Fibroblast of peridontal ligament (primary cell): ENCODE results near the gene OR1D5.
A peak's percentile ranks its signal among the peaks of the same experiment; 100 is the strongest.
"Not testable (repeated sequence)": the region's sequence is repeated elsewhere in the genome, so short reads cannot be mapped to it uniquely, and the experiment has no call there.

Experiments
- DNase-seq: peaks from one replicate; pipeline ENCODE4 v3.0.0-alpha.2; 2010; ENCODE audit errors: extremely low read depth

Gene OR1D5

GRCh38 chr17:3063507-3063906, at the start of gene OR1D5:
Gene OR1D5, minus strand, starts transcription at chr17:3063607. Its CDS starts 0 bp downstream, at chr17:3063607.
- not testable (repeated sequence) for DNase-seq

- no peak for DNase-seq
These were observed 40.9 kb upstream of the OR1D5 start, which contains the start of gene OR1D2 for GRCh38 chr17:3104322-3104721. Gene OR1D2, minus strand, starts transcription at chr17:3104422. Its CDS starts 11,426 bp downstream, at chr17:3092996.

GRCh38 chr17:3073850-3074249, 10.4 kb upstream of the OR1D5 start:
- not testable (repeated sequence) for DNase-seq

- not testable (repeated sequence) for DNase-seq
These were observed 1.8 kb upstream of the OR1D5 start for GRCh38 chr17:3065192-3065591.

- not testable (repeated sequence) for DNase-seq
These were observed 506 bp downstream of the OR1D5 start for GRCh38 chr17:3062824-3063377.

- DNase-seq = not testable (repeated sequence)
These were observed 8.5 kb downstream of the OR1D5 start for GRCh38 chr17:3054868-3055267.

- DNase-seq = no peak
These were observed 13.6 kb downstream of the OR1D5 start for GRCh38 chr17:3049705-3050295.

GRCh38 chr17:3048727-3049471, 14.5 kb downstream of the OR1D5 start:
- peak; percentile 51 for DNase-seq

- DNase-seq = no peak
These were observed 16.7 kb downstream of the OR1D5 start for GRCh38 chr17:3046753-3047152.

GRCh38 chr17:3043737-3044365, 19.6 kb downstream of the OR1D5 start:
- no peak for DNase-seq

- DNase-seq = no peak
These were observed 22.5 kb downstream of the OR1D5 start for GRCh38 chr17:3040882-3041281.

- DNase-seq = no peak
These were observed 23.7 kb downstream of the OR1D5 start for GRCh38 chr17:3039736-3040135.

- no peak for DNase-seq
These were observed 24.5 kb downstream of the OR1D5 start for GRCh38 chr17:3038941-3039340.

GRCh38 chr17:3037259-3037658, 26.1 kb downstream of the OR1D5 start:
- DNase-seq = no peak

- DNase-seq = no peak
These were observed 26.6 kb downstream of the OR1D5 start for GRCh38 chr17:3036800-3037199.

- DNase-seq = no peak
These were observed 27.5 kb downstream of the OR1D5 start for GRCh38 chr17:3035968-3036280.

GRCh38 chr17:3035256-3035967, 28.0 kb downstream of the OR1D5 start:
- no peak for DNase-seq

GRCh38 chr17:3034578-3034920, 28.9 kb downstream of the OR1D5 start:
- DNase-seq = no peak

GRCh38 chr17:3033741-3034577, 29.4 kb downstream of the OR1D5 start:
- DNase-seq = no peak

- no peak for DNase-seq
These were observed 30.2 kb downstream of the OR1D5 start for GRCh38 chr17:3033248-3033640.
